Limb (tissue), 2 donors: ENCODE data around the gene WFIKKN2.

Experiments
- DNase-seq, 2 donors: peaks; one replicate each; pipeline ENCODE4 v3.0.0-alpha.2; 2016; ENCODE audit errors: extremely low spot score in 2 of 2

The WFIKKN2 gene

DNA sequence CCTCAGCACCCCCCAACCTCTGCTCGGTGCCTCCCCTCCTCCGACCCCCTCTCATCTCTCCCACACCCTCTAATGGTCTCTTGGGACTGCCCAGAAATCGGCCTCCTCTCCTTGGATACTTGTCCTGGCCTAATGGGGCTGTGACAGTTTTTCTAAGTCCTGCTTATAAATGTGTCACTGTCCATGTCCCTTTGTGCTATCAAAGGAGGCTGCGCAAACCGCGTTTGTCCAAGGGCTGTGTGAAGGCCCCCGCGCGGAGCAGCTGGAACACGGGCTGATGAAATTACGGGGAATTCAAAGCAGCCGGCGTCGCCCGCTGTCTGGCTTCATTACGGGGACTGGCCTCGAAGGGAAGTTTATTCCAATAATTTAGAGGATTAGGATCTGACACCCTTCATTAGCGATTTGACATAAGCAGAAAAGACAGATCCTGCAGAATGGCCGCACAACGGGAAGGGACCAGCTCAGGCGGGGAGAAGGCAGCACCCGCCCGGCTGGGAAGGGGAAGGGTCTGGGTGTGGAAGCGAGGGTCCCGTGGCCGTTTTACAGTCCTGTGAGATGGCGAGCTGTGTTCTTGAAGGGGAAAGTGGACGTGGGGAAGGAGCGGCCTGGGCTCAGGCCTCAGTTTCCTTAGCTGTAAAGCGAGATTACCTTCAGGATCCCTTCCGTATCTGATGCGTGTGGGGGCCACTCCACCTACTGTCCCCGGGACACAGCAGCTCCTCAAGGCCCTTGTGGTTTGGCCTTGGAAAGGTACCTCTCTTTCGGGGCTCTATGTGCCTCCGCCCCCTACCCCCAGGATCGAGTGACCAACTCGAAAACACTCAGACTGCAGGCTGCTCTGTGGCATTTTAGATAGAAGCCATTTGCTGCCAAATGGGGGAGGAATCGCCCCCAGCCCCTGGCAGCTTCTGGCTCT, 1.6 kb upstream of the WFIKKN2 start:
- peak in 1 of 2 donors; percentile 55 for DNase-seq

DNA sequence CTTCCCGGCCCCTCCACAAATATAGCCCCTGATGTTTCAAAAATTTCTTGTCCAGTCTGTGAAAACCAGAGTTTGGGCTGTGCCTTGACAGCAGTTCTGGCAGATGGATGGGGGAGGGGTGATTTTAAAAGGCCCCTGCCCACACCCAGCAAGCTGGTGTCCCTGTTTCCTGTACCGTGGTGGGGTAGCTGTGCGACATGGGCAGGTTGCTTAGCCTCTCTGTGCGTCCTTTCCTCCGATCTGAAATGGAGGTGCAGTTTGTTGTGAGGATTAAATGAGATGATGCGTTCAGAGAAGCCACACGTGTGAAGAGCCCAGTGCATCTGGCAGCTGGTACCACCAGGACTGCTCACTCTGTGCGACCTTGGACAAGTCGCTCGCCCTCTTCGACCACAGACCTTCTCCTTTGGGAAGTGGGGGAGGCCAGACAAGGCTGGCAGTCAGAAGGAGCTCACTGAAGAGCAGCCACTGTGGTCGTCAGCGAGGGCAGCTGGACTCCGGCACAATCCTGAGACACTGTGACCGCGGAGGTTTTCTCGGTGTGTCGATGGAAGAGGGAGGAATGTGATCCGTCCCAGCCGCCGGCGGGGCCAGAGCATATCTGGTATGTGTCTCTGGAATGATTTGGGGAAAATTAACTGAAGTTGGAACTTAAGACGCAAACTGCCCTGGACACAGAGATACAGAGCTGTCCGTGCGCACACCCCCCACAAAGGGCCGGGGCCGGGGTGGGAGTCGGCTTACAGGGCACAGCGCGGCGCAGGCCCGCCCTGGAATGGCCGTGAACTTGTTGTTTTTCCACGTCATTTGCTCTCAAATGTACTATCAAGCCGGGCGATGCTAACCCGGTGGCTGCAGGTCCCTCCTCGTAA, 721 bp upstream of the WFIKKN2 start:
- DNase-seq = peak in 1 of 2 donors; percentile 67

DNA sequence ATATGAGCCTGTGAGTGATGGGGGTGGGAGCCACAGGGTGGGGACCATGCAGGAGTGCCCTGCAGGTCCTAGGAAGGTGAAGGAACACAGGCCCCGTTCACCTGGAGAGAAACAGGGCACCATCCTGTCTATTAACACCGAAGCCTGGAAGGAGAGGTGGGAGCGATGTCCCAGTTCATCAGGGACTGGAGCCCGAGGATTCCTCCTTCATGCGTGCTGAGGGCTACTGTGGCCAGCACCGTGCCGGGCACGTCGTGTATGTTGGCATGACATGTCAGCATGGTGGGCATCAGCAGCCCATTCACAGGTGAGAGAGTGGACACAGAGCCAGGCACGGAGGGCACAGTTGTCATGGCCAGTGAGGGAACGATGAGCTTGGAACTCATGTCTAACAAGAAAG, 1.4 kb downstream of the WFIKKN2 start:
- DNase-seq = no peak

DNA sequence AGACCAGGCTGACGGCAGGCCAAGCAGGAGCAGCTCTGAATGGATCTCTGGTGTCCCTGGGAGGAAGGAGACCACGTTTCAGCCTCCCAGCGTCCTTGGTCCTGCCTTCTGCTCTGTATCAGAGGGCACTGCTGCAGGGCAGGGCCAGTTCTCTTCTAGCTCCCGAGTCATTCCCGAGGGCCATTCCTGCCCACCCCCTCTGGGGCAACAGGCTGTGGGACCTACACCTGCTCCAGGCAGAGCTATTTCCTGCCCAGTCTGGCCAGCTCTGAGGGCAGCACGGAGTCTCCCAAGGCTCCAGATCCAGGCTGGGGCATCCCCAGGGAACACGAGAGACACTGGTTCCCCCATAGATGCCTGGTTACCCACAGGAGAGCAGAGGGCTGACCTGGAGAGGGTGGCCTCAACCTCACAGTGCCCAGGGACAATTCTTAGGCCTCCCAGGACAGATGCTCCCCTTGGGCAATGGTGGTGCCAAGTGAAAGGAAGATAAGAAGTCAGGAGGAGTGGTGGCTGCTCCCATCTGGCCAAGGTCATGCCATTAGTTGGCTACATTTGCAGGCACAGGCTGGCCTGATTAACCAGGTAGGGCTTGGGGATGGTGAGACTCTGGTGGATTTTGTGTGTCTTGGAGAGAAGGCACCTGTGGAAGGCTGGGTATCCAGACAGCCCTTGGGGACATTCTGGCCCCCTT, 2.0 kb downstream of the WFIKKN2 start:
- DNase-seq = no peak

DNA sequence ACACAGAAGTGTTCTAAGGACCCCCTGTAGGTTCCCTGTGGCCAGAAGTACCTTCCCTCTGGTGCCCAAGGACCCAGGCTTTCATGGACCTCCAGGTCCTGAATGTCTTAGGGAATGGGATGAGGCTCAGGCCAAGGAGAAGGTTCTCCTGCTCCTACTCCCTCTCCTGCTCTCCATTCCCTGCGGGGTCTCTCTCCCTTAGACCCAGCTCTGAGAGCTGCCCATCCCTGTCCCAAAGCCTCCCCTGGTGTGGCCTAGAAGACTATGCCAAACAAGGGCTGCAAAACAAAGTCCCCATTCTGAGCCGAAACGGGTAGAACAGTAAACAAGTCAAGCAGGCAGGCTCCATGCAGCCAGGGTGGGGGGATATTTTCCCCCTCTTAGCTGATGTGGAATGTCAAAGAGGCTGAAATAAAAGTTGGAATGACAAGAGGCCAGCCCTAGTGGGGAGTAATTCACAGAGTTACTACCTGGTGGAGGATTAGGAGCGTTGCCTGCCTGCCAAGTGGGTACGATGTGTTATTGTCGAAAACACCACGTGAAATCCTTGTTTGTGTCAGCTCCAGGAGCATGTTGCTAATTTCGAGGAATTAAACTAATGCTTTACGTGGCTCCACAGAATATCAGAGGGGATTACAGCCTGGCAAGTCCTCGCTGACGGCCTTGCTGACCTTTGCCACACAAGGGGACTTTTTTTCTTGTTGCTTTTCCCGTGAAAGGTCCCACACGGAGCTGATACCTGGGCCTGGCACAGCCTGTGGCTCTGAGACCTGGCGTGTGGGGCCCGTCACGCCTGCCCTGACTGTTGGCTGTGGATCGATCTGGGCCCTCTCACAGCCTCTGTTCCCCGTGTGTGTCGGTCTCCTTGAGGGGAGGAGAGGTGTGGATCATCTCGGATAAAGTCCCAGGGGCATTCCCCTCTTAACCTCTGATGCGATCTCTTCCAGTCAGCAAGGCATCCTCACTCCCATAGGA, 2.9 kb downstream of the WFIKKN2 start:
- DNase-seq = no peak

DNA sequence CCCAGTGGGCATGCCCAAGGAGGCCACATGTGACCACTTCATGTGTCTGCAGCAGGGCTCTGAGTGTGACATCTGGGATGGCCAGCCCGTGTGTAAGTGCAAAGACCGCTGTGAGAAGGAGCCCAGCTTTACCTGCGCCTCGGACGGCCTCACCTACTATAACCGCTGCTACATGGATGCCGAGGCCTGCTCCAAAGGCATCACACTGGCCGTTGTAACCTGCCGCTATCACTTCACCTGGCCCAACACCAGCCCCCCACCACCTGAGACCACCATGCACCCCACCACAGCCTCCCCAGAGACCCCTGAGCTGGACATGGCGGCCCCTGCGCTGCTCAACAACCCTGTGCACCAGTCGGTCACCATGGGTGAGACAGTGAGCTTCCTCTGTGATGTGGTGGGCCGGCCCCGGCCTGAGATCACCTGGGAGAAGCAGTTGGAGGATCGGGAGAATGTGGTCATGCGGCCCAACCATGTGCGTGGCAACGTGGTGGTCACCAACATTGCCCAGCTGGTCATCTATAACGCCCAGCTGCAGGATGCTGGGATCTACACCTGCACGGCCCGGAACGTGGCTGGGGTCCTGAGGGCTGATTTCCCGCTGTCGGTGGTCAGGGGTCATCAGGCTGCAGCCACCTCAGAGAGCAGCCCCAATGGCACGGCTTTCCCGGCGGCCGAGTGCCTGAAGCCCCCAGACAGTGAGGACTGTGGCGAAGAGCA, 4.4 kb downstream of the WFIKKN2 start:
- no peak for DNase-seq

DNA sequence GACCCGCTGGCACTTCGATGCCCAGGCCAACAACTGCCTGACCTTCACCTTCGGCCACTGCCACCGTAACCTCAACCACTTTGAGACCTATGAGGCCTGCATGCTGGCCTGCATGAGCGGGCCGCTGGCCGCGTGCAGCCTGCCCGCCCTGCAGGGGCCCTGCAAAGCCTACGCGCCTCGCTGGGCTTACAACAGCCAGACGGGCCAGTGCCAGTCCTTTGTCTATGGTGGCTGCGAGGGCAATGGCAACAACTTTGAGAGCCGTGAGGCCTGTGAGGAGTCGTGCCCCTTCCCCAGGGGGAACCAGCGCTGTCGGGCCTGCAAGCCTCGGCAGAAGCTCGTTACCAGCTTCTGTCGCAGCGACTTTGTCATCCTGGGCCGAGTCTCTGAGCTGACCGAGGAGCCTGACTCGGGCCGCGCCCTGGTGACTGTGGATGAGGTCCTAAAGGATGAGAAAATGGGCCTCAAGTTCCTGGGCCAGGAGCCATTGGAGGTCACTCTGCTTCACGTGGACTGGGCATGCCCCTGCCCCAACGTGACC, 5.0 kb downstream of the WFIKKN2 start:
- no peak for DNase-seq

DNA sequence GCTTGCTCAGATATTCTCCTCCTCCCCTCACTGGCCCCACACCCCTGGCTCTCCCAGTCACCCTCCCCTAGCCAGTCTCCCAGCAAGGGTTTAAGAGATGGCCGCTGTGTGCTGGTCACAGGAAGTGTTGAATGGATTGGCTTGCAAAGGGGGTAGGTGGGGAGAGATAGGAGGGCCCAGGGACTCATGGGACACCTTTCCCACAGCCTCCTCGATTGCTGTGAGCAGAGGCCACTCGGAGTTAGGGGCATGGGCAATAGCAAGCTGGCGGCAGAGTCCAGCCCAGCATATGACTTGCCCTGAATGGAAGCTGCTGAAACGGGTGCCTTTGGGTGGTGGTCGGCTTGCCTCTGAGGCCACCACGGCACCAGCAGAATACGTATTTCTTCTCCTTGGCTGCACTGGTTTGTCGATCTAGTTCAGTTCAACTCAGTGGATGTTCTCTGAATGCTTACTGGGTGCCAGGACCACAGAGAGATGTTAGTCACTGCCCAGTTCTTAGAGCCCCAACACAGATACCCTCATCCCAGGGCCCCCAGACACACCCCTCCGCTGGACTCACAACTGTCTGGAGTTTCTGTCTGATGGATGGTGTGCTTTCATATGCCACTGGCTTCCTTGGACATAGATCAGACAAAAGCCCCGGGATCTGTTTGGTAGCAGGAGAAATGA, 6.0 kb downstream of the WFIKKN2 start:
- DNase-seq = no peak

DNA sequence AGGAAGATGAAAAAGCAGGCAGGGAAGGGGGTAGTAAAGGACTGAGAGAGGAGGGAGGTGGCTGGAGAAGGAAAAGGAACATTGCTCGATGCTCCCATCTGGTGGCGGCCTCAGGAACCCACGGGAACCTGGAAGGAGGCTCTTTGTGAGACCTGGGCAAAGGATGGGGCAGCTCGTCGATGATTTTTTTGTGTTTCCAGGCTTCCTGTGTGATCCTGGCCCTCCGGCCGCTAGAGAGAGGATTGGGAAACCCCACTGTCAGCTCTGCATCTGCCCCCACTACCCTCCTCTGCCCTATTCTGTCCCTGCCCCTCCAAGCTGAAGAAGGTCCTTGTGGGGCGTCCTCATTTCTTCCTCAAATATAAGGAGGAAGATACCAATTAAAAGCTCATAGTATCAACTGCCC, 6.6 kb downstream of the WFIKKN2 start:
- DNase-seq = peak; percentile 82 to 89

DNA sequence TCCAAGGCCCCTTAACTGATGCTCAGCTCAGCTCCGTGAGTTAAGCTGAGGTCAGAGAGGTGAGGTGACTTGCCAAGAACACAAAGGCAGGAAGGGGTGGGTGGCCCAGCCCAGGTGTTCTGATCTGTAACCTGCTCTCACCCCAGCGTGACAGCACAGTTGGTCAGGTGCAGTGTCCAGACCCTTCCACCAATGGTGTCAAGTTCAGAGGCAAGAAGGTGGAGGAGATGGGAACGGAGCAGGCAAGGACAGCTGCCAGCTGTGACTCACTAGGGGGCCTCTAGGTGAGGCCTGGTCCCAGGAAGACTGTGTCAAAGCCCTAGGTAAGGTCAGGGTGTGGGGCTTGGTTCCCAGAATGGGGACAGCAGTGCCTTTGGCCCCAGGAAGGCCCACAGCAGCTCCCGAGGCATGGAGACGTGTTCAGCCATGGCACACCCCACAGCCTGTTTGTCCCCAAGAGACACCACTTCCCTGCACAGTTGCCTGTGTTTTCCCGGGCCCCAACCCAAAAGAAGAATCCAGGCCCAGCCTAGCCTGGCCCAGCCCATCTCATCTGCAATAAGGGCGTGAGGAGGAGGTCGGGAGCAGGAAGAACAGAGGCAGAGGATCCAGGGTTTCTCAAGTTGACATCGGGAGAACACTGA, 7.2 kb downstream of the WFIKKN2 start:
- DNase-seq = no peak

DNA sequence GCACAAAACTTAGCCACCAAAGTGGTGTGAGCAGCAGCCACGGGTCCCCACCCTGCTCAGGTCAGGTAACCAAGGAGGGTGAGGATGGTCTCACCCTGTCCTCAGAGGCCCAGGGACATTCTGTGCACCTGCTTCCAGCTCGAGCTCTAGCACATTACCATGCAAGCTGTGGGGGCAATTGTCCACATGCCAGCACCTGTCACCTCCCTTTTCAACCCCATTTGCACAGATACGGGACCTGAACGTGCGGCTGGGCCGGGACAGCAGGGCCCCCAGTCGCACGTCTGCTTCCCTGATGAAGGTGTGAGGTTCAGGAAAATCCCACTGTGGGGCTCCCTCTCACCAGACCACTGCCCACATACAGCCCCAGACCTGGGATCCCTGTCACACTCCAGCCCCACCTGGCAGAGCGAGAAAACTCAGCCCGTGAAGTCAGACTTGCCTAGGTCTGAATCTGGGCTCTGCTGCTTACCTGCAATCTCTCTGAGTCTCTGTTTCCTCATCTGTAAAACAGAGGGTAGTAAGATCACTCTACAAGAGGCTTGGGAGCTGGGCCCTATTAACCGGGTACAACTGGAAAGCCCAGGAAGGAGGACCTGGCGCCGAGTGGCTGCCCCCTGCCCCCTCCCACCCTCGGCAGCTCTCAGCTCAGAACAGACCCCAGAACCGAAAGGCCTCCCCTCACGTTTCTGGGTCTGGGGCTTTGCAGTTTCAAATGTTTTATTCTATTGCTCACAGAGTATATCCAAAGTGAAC, 7.9 kb downstream of the WFIKKN2 start:
- no peak for DNase-seq

DNA sequence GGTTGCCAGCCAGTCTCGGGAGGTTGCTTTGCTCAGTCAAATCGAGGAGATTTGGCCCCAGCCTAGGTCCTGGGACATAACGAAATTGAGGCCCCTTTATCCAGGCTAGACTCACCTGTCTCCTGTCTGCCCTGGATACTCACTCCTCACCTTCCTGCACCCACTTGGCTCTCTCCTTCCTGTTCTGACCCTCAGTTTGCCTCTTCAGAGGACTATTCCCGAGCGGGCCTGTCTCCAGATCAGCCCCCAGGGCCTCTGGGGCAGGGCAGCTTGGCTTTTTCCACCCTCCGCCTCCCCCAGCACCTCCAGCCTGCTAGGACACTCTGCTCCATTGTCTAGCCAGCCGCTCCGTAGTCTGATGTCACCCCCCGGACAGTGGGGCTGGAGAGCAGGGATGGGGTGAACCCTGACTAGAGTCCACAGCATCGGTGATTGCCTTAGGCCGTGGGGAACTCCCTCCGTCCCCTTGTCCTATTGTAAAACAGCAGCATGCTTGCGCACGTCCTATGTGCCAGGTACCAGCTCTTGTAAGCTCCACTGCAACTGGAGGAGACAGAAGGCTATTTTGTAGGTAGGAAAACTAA, 8.8 kb downstream of the WFIKKN2 start:
- DNase-seq = no peak

DNA sequence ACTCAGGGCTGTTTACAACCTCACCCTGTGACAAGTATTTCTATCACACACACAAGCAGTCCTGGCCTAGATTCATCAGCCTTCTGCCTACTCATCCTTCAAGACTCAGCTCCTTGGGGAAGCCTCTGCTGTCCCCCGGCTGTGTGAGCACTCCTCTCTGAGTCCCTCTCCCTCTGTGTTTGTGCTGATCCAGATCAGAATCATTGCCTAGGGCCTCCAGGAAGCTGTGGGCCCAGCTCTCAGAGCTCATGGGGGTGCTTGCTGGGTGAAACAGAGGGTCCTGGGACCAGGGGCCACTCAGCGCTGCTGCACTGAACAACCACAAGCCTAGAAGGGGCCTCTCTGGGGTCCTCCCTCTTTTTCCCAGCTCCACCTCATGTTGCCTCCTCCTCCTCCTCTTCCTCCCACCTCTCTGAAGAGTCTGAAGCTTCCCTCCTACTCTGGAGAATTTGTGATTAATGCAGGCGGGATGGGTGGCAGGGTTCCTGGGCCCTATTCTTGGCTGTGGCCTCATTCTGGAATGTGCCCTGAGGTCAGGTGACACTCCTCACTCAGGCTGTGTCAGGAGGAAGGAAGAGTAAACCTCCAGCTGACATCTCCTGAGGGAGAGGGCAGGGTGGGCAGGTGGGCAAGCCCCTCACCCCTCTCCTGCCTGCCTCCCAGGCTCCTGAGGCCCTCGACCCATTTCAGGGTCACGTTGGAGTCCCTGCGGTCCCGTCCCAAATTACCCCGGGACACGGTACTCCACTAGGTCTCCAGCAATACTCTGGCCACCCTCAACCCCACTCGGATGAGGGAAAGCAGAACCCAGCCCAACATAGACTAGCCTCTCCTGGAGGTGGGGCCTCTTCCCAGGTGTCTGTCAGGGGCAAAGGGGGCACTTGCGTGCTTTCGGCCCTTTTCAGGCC, 10.1 kb downstream of the WFIKKN2 start:
- DNase-seq = no peak

DNA sequence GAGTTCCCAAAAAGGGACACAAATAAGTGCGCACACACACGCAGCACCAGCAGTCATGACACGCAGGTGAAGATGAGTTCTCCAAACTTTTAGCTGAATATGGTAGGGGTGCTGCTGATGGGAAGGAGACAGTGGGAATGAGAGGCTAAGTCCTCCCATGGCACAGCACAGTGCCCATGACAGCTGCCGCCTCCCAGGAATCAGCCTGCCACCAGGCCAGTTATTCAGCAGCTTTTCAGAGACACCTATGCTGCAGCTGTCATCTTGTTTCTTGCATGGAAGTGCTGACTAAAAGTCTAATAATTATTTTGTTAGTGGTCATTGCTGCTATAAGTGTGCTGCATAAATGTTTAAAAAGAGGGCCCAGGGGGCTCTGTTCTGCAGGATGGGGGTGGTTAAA, 12.2 kb downstream of the WFIKKN2 start:
- no peak for DNase-seq

DNA sequence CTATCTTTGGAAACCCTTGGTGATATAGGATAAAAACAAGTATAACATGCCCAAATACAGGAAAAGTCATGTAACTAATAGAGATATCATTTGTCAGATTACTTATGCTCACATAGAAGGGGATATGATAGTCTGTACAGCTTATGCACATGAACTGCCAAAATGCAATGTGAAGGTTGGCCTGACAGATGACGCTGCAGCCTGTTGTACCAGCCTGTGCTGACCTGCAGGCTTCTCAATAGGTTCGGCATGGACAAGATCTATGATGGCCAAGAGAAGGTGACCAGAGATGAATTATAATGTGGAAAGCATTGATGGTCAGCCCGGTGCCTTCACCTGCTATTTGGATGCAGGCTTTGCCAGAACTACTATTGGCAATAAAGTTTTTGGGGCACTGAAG, 12.7 kb downstream of the WFIKKN2 start:
- no peak for DNase-seq

DNA sequence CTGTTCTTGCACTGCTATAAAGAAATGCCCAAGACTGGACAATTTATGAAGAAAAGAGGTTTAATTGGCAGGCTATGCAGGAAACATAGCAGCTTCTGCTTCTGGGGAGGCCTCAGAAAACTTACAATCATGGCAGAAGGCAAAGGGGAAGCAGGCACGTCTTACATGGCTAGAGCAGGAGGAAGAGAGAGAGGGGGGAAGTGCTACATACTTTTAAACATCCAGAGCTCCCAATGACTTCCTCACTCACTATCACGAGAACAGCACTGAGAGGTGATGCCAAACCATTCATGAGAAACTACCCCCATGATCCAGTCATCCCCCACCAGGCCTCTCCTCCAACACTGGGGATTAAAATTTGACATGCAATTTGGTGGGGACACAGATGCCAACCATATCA, 13.3 kb downstream of the WFIKKN2 start:
- no peak for DNase-seq
